Astrocyte of the spinal cord (primary cell): ENCODE results near the gene RSKR.

Experiments used
- DNase-seq: peaks from one replicate; pipeline ENCODE4 v3.0.0; 2011; ENCODE audit warnings: low read depth, low spot score
- H3K4me3 ChIP-seq: 2 replicates; pipeline ENCODE4 v1.5.1; 2011; ENCODE audit warnings: low read depth, mild to moderate bottlenecking, low read length, moderate library complexity
- in situ Hi-C: cut with HindIII; loops from 2 replicates; pipeline ENCODE4 v1.10.0; 2017; ENCODE audit warnings: low sequenced_read_pairs
- TF ChIP-seq, protein P1 (sequence below): IDR thresholded peaks from 2 replicates; pipeline ENCODE4 v1.5.1; 2012; ENCODE audit warnings: low read depth, mild to moderate bottlenecking, low read length, inconsistent platforms

RSKR gene

DNA sequence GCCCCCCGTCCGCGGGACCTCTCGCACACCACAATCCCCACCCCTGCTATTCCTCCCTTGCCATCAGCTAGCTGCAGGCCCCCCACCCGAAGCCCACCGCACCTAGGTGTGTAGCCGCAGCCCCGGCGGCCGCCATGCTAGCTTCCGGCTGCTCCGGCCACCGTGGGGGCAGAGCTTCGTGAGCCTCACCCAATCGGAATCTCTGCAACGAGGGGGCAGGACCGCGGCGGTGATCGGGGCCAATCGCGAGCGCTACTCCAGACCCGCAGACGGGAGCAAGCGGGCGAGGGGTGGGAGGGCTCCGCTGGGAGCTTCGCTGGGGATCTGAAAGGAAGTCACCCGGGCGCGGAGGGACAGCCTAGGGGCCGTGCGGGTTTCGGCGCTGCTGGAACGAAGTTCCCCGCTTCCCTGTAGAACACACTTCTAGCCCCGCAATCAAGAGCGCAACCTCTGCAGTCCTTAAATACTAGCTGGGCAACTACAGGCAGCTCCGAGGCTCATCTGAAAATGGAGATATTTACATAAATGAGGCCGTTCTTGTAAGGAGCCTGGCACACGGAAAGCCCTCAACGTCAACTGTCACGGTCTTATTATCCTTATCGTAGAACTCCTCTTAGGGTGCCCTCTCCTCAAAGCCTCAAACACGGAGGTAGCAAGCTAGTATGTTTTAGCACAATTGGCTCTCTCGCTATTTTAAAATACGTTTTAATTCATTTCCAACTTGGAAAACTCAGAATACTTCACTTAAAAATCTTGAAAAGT, 42.4 kb downstream of the RSKR start, which contains the start of gene PIGS:
TSS of gene PIGS (minus strand) at position 164 of the 762 bp plus-strand sequence. CDS start at position 136, 28 bp downstream.
- H3K4me3 ChIP-seq = peak within 1 kb of the TSS; percentile 72
- peak; percentile 92 for DNase-seq
- TF ChIP-seq, protein P1, sequence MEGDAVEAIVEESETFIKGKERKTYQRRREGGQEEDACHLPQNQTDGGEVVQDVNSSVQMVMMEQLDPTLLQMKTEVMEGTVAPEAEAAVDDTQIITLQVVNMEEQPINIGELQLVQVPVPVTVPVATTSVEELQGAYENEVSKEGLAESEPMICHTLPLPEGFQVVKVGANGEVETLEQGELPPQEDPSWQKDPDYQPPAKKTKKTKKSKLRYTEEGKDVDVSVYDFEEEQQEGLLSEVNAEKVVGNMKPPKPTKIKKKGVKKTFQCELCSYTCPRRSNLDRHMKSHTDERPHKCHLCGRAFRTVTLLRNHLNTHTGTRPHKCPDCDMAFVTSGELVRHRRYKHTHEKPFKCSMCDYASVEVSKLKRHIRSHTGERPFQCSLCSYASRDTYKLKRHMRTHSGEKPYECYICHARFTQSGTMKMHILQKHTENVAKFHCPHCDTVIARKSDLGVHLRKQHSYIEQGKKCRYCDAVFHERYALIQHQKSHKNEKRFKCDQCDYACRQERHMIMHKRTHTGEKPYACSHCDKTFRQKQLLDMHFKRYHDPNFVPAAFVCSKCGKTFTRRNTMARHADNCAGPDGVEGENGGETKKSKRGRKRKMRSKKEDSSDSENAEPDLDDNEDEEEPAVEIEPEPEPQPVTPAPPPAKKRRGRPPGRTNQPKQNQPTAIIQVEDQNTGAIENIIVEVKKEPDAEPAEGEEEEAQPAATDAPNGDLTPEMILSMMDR = no peak
- in situ Hi-C loops = no loop called here

DNA sequence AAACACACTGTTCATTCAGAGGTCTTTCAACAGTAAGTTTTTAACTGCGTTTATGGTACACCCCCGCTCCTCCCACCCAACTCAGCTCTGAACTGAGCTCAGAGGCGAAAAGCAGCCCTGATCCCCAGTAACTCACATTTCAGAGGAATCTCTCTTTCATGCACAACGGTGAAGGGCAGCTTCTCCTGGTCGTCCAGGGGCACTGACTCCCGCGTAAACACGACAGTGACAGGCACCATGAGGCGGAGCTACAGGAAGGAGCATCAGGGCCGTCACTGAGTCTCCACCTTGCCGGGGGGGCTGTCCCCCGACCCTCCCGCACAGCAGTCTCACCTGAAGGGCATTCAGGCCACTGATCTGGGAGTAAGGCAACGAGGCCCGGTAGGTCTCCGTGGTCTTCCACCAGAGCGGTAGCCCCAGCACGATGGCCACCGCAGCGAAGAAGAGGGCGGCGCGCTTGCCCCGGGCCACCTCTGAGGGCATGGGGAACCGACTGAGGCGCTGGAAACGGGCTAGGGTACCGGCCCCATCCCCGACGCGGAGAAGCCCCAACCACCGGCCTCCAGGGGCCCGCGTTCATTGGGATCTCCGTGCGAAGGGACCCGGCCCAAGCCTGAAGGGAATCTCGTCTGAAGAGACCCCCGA, 43.1 kb downstream of the RSKR start:
- DNase-seq = no peak
- TF ChIP-seq, protein P1 = no peak
- in situ Hi-C loops = no loop called here
- peak overlapping the region; percentile 72 for H3K4me3 ChIP-seq

- TF ChIP-seq, protein P1 = no peak
- in situ Hi-C loops = no loop called here
- no peak for DNase-seq
- no peak overlapping the region for H3K4me3 ChIP-seq
Measured at GRCh38 chr17:28569446-28569845, 44.5 kb downstream of the RSKR start.

DNA sequence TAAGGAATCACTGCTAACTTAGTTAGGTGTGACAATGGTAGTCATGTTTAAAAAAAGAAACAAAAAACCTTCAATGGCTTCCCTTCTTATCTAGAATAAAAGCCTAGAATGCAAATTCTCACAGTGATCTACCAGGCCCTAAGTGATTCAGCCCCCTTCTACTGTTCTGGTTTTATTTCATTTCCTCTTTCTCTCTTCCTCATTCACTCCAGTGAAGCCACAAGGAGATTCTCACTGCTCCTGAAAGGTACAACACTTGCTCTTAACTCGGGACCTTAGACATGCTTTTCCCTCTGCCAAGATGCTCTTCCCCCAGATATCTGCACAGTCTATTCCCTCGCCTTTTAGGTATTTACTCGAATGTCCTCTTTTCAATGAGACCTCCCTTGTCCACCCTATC, 46.4 kb downstream of the RSKR start:
- no peak for DNase-seq
- no peak overlapping the region for H3K4me3 ChIP-seq
- in situ Hi-C loops = no loop called here
- TF ChIP-seq, protein P1 = no peak

DNA sequence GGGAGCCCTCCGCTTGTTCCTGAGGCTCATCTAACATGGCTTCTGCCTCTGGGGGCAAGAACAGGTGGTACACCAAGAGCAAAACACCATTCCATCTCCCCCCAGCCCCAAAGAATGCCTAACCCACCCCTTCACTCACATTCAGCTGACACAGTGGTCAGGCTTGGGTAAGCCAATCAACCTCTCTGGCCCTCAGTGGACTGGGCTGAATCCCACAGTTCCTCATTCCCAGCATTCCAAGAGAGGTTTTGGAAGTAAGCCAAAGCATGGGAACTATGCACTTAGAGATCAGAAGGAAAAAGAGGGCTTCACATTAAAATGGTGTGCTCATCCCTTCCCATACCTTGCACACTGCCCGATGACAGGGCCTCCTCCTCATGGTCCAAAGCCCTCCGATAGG, 50.5 kb downstream of the RSKR start:
- H3K4me3 ChIP-seq = no peak overlapping the region
- DNase-seq = no peak
- TF ChIP-seq, protein P1 = no peak
- in situ Hi-C loops = no loop called here
